Left lobe of liver (tissue), 2 donors: ENCODE data around the gene OR2V2. TPM values are rescaled to one million over a fixed set of nuclear protein-coding genes. Genes with fewer than 3 reads are reported as not detected.

Experiments used
- ATAC-seq: fragments of 200-7000 bp; cut with Tn5 transposase; one replicate; pipeline ENCODE4 v1.9.1; 2020; ENCODE audit warnings: mild to moderate bottlenecking, moderate library complexity
- DNase-seq: peaks from one replicate; pipeline ENCODE4 v3.0.0-alpha.2; 2020; ENCODE audit warnings: low spot score
- total RNA-seq: library from RNA; stranded (reverse); gene quantifications from one replicate; pipeline ENCODE4 v1.2.1, GENCODE V29; 2021
- donor health status: DM: no; HTN: no; CAD: no; lungs with moderate emphysema.
- donor health status: DM: no; HTN: yes; CAD: no.

The OR2V2 gene
- total RNA-seq, 1 donor from 2014 or later: not detected

DNA sequence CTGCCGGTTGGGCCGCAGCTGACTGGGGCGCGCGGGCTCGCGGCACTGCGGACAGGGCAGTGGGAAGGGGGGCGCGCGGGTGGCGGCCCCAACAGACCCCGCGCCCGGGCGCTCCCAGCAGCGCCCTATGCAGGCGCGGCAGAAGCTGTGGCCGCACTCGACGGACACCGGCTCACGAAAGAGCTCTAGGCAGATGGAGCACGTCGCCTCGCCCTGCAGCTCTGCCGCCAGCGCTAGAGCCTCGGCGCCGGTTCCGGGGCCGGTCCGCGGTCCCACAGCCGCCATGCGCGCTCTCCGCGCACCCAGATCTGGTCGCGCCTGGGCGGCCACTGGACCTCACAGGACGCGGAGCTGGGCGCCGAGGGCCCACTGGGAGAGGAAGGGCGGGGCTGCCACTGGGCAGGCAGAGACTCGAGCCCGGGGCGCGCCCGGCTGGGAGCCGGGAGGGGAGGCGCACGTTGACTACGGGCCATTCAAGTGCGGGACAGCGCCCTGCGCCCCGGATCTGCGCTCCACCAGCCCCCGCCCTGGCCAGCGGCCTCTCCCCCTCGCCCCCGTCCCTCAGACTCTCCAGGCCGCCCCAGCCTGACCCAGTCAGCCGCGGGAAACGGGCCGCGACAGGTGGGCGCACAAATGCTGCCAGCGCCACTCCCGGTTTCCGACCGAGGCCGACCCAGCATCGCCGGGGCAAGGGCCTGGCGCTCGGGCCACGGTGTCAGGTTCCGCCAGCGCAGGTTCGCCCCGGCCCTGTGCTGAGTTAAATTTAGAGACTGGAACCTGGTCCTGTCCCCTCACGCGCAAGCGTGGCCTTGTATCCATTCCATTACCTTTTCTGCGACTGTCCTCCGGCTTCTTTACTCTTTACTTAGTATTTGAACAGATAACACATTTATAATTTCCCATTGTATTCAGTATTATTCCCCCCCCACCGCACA, 57.7 kb downstream of the OR2V2 start, which contains the start of gene TRIM7:
Gene TRIM7, minus strand, starts transcription at position 371 of the 935 bp plus-strand sequence. Its CDS starts 86 bp downstream, at position 285.
- DNase-seq (no peak), ATAC-seq (peak; percentile 31)

DNA sequence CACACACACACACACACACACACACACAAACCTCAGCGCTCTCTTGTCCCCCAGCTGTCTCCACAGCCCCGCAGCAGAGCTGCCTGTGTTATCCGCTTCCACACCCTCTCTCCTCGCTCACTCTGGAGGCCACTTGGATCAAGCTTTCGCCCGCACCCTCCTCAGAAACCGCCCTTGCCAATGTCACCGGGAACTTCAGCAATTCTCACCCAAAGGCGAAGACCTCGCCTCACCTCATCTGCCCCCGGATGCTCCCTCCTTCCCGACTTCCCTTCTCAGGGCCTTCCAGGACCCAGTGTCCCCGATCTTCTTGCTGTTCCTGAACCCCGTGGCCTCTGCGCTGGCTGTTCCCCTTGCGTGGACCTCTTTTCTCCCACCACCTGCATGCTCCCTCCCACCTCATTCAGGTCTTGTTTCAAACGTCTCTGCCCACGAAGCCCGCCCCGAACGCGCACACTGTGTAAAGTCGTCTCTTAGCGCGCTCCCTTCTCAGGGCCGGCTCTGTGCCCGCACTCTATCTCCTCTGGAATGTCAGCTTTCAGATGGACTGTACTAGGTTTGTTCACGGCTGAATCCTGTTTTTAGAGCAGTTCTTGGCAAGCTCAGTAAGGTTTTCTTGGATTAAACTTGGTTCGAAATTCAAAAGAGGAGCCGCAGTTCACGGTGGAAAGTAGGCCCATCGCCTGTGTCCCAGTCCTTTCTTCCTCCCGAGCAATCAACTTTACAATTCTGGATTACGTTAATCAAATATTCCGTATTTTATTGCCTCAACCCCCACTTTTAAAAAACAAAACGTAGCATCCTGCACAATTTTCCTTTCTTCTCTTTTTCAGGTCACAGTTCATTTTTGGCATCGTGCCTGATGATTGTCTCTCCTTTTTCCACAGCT, 58.6 kb downstream of the OR2V2 start:
- ATAC-seq: no peak

DNA sequence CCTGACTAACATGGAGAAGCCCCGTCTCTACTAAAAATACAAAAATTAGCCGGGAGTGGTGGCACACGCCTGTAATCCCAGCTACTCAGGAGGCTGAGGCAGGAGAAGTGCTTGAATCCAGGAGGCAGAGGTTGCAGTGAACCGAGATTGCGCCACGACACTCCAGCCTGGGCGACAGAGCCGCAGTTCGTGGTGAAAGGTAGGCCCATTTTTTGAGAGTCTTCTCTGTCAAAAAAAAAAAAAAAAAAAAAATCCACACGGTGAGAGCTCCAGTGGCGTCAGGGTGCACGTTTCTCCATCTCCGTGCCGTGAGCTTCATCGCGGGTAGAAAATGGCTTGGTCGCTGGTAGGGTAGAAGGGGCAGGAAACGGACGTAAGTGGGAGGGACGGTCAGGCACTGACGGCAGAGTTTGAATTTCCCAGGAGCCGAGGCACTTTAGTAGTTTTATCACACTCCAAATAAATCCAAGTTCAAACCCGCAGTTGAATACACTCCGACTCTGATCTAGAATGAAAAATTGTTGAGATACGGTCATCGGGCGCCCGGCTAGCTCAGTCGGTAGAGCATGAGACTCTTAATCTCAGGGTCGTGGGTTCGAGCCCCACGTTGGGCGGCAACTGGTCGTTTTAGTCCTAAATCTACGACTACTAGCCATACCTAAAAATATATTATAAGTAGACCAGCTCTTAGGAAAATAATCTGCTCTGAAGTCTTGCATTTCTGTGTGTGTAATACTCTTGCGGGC, 60.0 kb downstream of the OR2V2 start:
- ATAC-seq: peak; percentile 50
- peak; percentile 82 for DNase-seq

More for the DNA sequence above, 58.6 kb downstream of the OR2V2 start:
- no peak for DNase-seq

DNA sequence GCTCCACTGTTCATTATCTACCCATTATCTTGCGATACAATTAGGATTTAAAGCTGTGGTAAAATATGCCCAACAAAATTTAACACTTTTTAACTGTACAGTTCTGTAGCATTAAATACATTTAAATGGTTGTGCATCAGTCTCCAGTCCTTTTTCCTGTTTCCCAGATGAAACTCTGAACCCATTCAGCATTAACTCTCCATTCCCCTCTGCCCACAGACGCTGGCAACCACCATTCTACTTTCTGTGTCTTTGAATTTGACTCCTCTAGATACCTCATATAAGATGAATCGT, 60.5 kb downstream of the OR2V2 start:
- DNase-seq (no peak), ATAC-seq (no peak)

Other genes with a start within 250 kb of the OR2V2 start
- gene BTNL8, start 248.4 kb upstream of the OR2V2 start, total RNA-seq: 0.45 TPM
- gene BTNL3, start 158.7 kb upstream of the OR2V2 start, total RNA-seq: not detected
- gene BTNL9, start 107.3 kb upstream of the OR2V2 start, total RNA-seq: 8.8 TPM
- gene OR2V1, start 16.4 kb upstream of the OR2V2 start, total RNA-seq: not detected
- 0.23 TPM for gene TRIM7, start 57.6 kb downstream of the OR2V2 start, total RNA-seq
- gene TRIM41, start 75.7 kb downstream of the OR2V2 start, total RNA-seq: 23.0 TPM
- gene RACK1, start 96.3 kb downstream of the OR2V2 start, total RNA-seq: 510 TPM
- gene TRIM52, start 113.6 kb downstream of the OR2V2 start, total RNA-seq: 6.0 TPM
- gene OR4F3, start 219.7 kb downstream of the OR2V2 start, total RNA-seq: not detected